Sigmoid colon (tissue), 7 donors: Measurements from ENCODE around the gene OR2L8. TPM values are rescaled to one million over a fixed set of nuclear protein-coding genes. Genes with fewer than 3 reads are reported as not detected.

ENCODE experiments used
- DNase-seq: peaks from one replicate; pipeline ENCODE4 v3.0.0-alpha.2; 2019
- H3K27ac ChIP-seq, 4 donors: fragments of 200-600 bp; sonication (generic); one replicate each; pipeline ENCODE4 v1.5.1; 2016 to 2019; ENCODE audit warnings: mild to moderate bottlenecking in 1 of 4
- H3K27me3 ChIP-seq, 3 donors: fragments of 200-600 bp; sonication (generic); one replicate each; pipeline ENCODE4 v1.5.1; 2019; ENCODE audit warnings: mild to moderate bottlenecking in 1 of 3
- H3K36me3 ChIP-seq, 4 donors: fragments of 200-600 bp; sonication (generic); one replicate each; pipeline ENCODE4 v1.5.1; 2016 to 2019
- H3K4me1 ChIP-seq, 4 donors: fragments of 200-600 bp; sonication (generic); one replicate each; pipeline ENCODE4 v1.5.1; 2017 to 2019
- H3K4me3 ChIP-seq, 4 donors: fragments of 200-600 bp; sonication (generic); one replicate each; pipeline ENCODE4 v1.5.1; 2017 to 2019; ENCODE audit warnings: mild to moderate bottlenecking in 2 of 4, moderate library complexity in 1 of 4
- H3K9me3 ChIP-seq, 4 donors: fragments of 200-600 bp in 3 of 4; sonication (generic) in 3 of 4; one replicate each; pipeline versions ENCODE4 v1.5.1 to v1.6.1; 2013 to 2019
- CTCF ChIP-seq, 4 experiments: fragments of 450-650 bp in 3 of 4; fragments of 200-600 bp in 1 of 4; IDR thresholded peaks; one replicate each; pipeline ENCODE4 v1.5.1; 2016 to 2019; ENCODE audit warnings: antibody characterized with exemption in 4 of 4, mild to moderate bottlenecking in 3 of 4, moderate library complexity in 2 of 4
- EP300 ChIP-seq, 4 donors: sonication (generic); formaldehyde crosslinking; IDR thresholded peaks; one replicate each; pipeline ENCODE4 v1.6.1; 2017; ENCODE audit warnings: antibody characterized with exemption in 4 of 4
- POLR2A ChIP-seq, 2 donors: fragments of 450-650 bp; IDR thresholded peaks; one replicate each; pipeline ENCODE4 v1.6.1; 2016; ENCODE audit warnings: antibody characterized with exemption in 2 of 2, mild to moderate bottlenecking in 2 of 2, moderate library complexity in 2 of 2
- POLR2AphosphoS5 ChIP-seq, 4 donors: sonication (generic); formaldehyde crosslinking; IDR thresholded peaks; one replicate each; pipeline ENCODE4 v1.6.1; 2017; ENCODE audit warnings: antibody characterized with exemption in 4 of 4
- WGBS, 2 donors: extraction: QIAGEN DNeasy Blood & Tissue Kit; methylation state at CpG; one replicate each; pipeline ENCODE4 v1.1.7; 2013; 5-methylcytosine and 5-hydroxymethylcytosine counted together
- intact Hi-C: fragments of 100-400 bp; cut with DNase I; formaldehyde crosslinking; loops from one replicate; pipeline ENCODE4 v1.15.1; 2023
- polyA plus RNA-seq, 3 donors: library from polyadenylated mRNA; stranded (reverse); fragments of 200-250 nt; gene quantifications; one replicate each; pipeline ENCODE4 v1.2.3, GENCODE V29; 2013
- total RNA-seq, 4 donors: library from RNA; depleted of rRNA; stranded (reverse); fragments of >200 nt; gene quantifications; one replicate each; pipeline ENCODE4 v1.1.0, GENCODE V29; 2016
- donor health status: healthy with polysubstance abuse.
- donor health status: Bipolar disorder and iron deficiency.
- donor health status: healthy.

OR2L8 gene
- total and polyA plus RNA-seq, 7 donors: not detected

DNA sequence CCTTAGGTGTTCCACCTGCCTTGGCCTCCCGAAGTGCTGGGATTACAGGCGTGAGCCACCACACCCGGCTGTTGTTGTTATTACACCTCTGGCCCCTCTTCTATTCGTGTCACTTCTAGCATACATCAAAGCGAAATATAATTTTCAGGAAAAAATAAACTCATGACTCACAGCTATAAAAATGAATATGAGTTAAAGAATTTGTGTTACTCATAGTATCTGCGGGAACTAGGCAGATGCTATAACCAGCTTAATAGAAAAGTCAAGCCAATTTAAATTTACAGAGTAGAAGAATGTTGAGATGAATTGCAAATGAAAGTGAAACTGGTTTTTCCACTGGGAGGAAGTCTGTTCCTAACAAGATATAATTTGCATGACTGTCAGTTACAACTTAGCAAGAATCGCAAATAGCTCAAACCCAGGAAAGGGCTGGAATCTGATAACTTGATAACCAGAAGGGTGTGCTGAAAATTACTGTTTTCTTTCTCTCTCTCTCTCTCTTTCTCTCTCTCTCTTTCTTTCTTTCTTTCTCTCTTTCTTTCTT lies 42.1 kb upstream of the OR2L8 start:
- Histone ChIP-seq H3K36me3 (no peaks in the 10 kb centered on the region), H3K9me3 (no peaks in the 10 kb centered on the region), H3K27me3 (no peaks in the 10 kb centered on the region), H3K27ac (no peak overlapping the region), H3K4me1 (no peaks in the 10 kb centered on the region), H3K4me3 (peak overlapping the region in 3 of 4 donors; percentile 17 to 24 (median 17))
- DNase-seq: no peak
- no peak for TF ChIP-seq CTCF (IDR thresholded peaks at IDR 0.05)
- TF ChIP-seq EP300 (IDR thresholded peaks at IDR 0.05): no peak
- no peak for TF ChIP-seq POLR2A (IDR thresholded peaks at IDR 0.05)
- no peak for TF ChIP-seq POLR2AphosphoS5 (IDR thresholded peaks at IDR 0.05)
- WGBS, 2 donors: 23 to 24% methylated on average over 7 of the region's 7 CpGs
- intact Hi-C loops: no loop called here

DNA sequence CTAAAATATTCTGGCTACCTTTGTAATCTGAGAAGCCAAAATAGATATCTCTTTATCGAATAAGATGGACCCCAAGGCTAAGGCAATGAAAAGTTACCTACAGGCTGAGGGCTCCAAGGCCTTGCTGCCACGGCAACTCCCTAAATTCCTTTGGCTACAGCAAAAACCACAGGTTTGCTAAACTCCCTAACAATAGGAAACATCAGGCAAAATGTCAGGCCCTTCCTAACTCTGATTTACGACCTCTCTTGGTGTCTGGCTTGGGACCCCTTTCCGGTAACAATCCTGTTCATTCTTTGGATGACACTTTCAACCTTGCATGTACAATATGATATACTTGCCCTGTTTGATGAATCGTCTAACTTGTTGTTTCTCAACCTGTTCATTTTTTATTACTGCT lies 39.9 kb upstream of the OR2L8 start:
- H3K27me3 ChIP-seq: no peaks in the 10 kb centered on the region
- intact Hi-C loops: no loop called here
- WGBS, 2 donors: 71 to 85% methylated on average over 5 of the region's 5 CpGs
- H3K9me3 ChIP-seq: no peaks in the 10 kb centered on the region
- no peaks in the 10 kb centered on the region for H3K36me3 ChIP-seq
- no peaks in the 10 kb centered on the region for H3K4me1 ChIP-seq
- no peak for DNase-seq
- TF ChIP-seq POLR2AphosphoS5 (IDR thresholded peaks at IDR 0.05) (no peak), CTCF (IDR thresholded peaks at IDR 0.05) (no peak), POLR2A (IDR thresholded peaks at IDR 0.05) (no peak), EP300 (IDR thresholded peaks at IDR 0.05) (no peak)
- H3K27ac ChIP-seq: no peak overlapping the region
- H3K4me3 ChIP-seq: no peak overlapping the region

GRCh38 chr1:247913786-247914185 lies 34.9 kb upstream of the OR2L8 start:
- WGBS, 2 donors: 76 to 83% methylated on average over 2 of the region's 2 CpGs
- no peaks in the 10 kb centered on the region for H3K4me1 ChIP-seq
- TF ChIP-seq EP300 (IDR thresholded peaks at IDR 0.05) (no peak), CTCF (IDR thresholded peaks at IDR 0.05) (no peak), POLR2AphosphoS5 (IDR thresholded peaks at IDR 0.05) (no peak), POLR2A (IDR thresholded peaks at IDR 0.05) (no peak)
- no peaks in the 10 kb centered on the region for H3K36me3 ChIP-seq
- intact Hi-C loops: no loop called here
- H3K4me3 ChIP-seq: no peak overlapping the region
- DNase-seq: no peak
- H3K27me3 ChIP-seq: no peaks in the 10 kb centered on the region
- H3K27ac ChIP-seq: no peak overlapping the region
- H3K9me3 ChIP-seq: no peaks in the 10 kb centered on the region

GRCh38 chr1:247914941-247915662 lies 33.6 kb upstream of the OR2L8 start:
- H3K27me3 ChIP-seq: no peaks in the 10 kb centered on the region
- no peaks in the 10 kb centered on the region for H3K9me3 ChIP-seq
- DNase-seq: no peak
- intact Hi-C loops: no loop called here
- no peaks in the 10 kb centered on the region for H3K4me1 ChIP-seq
- no peaks in the 10 kb centered on the region for H3K36me3 ChIP-seq
- TF ChIP-seq POLR2AphosphoS5 (IDR thresholded peaks at IDR 0.05) (no peak), EP300 (IDR thresholded peaks at IDR 0.05) (no peak), CTCF (IDR thresholded peaks at IDR 0.05) (no peak), POLR2A (IDR thresholded peaks at IDR 0.05) (no peak)
- no peak overlapping the region for H3K4me3 ChIP-seq
- no peak overlapping the region for H3K27ac ChIP-seq
- 64 to 71% methylated on average over 4 of the region's 4 CpGs for WGBS, 2 donors
